Right ventricle myocardium superior (tissue), 1 donor: ENCODE results near the gene SGPP2. TPM values are rescaled to one million over a fixed set of nuclear protein-coding genes. Genes with fewer than 3 reads are reported as not detected.
A peak's percentile ranks its signal among the peaks of the same experiment; 100 is the strongest.
"Not testable (repeated sequence)": the region's sequence is repeated elsewhere in the genome, so short reads cannot be mapped to it uniquely, and the experiment has no call there.

Source experiments
- ATAC-seq: fragments of 200-7000 bp; cut with Tn5 transposase; one replicate; pipeline ENCODE4 v1.9.1; 2020; ENCODE audit warnings: mild to moderate bottlenecking; ENCODE audit not compliant: poor library complexity
- DNase-seq: peaks from one replicate; pipeline ENCODE4 v3.0.0-alpha.2; 2020
- intact Hi-C: fragments of 100-400 bp; cut with DNase I; formaldehyde crosslinking; loops from one replicate; pipeline ENCODE4 v1.11.2; 2022
- total RNA-seq: library from RNA; stranded (reverse); fragmentation: NEBNext Ultra II Directional; extraction: Animal tissue kit (Norgen Biotek cat#: 25700); gene quantifications from one replicate; pipeline ENCODE4 v1.2.1, GENCODE V29; 2021
- donor health status: DM: no; HTN: yes; CAD: no; lungs with severe emphysema.

SGPP2 gene
- total RNA-seq, 1 donor from 2014 or later: 15.3 TPM

DNA sequence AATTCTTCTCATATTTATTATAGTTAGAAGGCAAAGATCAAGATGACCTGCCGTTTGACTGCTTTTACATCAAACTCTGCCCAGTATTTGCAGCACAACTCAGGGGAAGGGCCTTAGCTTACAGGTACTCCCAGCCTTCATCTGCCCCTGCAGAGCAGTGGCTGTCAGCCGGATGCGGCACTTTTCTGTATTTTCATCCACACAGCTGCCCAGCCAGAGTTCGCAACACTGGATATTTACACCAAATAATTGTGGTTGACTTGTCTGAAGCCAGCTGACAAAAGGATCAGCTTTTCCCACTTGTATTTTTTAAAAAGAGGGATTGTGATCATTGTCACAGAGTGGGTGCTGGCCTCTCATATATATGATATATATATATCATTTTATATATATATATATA, 136.8 kb downstream of the SGPP2 start:
- intact Hi-C loops: loop anchor here (5.0 kb wide), 1 partner anchor 244 kb away; no protein-coding TSS in a partner anchor
- no peak for ATAC-seq
- DNase-seq: no peak

DNA sequence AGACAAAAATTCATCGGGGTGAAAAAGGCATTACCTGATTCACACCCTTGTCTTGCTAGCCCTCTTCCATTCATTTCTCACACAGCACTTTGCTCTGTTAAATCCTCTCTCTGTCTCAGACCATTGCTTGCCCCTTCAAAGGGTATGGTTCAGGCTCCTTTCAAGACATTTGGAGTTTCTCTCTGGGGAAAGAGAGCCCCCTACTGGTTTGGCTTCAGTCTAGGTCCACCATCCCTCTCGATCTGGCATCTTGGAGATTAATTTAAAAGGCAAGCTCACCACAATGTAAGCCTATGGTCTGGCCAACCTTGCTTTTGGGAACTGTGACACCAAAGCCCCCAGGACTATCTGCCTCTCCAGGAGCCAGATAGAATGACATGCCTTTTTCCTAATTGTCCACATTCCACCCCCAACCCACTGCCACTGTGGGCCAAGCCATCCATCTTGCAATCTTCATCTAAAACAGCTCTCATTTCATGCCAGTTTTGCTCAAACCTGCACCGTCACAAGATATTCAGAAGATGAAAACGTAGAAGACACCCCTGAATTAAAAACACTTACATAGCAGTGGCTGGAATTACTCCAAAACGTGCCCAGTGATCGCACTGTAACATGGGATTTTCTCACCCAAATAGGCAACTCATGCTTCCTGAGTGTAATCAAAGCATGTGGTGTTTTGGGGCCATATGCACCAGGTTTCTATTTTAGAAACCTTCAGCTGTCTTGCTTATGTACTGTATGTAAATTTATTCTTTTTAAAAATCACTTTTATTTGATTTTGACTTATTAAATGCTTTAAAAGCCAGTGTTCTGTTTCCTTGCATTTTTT, 137.7 kb downstream of the SGPP2 start:
- intact Hi-C loops: loop anchor here (5.0 kb wide), 1 partner anchor 245 kb away; no protein-coding TSS in a partner anchor
- ATAC-seq: peak; percentile 77

DNA sequence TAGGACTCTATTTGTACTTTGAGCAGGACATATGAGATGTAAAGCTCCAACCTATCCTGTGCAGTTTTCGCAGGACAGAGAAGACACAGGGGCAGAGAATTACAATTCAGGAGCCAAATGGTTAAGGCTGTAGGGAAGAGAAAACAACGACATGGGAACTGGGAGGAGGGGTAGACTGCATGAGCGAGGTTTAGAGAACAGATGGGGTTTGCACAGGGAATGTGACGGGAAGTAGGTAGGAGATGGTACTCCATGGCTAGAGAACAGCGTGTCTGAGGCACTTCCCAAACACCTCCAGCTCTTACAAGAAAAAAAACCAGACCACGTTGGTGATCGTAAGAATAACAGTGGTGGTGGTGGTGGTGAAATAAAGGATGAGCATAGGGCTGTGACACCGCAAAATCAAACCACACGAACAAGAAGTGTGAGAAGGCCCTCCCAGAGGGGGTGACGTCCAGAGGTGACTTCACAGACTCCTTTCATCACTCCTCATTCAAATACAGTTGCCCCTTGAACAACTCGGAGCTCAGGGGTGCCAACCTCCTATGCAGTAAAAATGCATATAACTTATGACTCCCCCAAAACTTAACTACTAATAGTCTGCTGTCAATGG, 138.9 kb downstream of the SGPP2 start:
- intact Hi-C loops: loop anchor here (5.0 kb wide), 1 partner anchor 246 kb away; no protein-coding TSS in a partner anchor
- ATAC-seq (no peak), DNase-seq (no peak)

More for the DNA sequence above, 137.7 kb downstream of the SGPP2 start:
- no peak for DNase-seq

DNA sequence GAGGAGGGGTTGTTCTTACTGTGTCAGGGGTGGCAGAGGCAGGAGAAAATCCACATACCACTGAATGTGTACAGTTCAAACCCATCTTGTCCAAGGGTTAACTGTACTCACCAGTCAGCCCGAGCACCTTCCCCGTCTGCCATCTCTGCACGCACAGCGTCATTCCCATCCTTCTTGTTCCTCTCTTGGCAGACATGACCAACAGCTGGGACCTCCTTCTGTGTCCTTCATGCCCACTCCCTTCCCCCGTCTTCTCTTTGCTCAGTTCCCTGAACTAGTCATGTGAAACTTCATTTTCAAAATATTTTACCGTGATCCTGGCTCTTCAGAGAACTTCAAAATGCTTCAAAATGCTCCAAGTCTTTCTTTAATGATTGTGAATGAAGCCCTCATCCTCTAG, 139.6 kb downstream of the SGPP2 start:
- no peak for ATAC-seq
- intact Hi-C loops: loop anchor here (5.0 kb wide), 1 partner anchor 247 kb away; no protein-coding TSS in a partner anchor

DNA sequence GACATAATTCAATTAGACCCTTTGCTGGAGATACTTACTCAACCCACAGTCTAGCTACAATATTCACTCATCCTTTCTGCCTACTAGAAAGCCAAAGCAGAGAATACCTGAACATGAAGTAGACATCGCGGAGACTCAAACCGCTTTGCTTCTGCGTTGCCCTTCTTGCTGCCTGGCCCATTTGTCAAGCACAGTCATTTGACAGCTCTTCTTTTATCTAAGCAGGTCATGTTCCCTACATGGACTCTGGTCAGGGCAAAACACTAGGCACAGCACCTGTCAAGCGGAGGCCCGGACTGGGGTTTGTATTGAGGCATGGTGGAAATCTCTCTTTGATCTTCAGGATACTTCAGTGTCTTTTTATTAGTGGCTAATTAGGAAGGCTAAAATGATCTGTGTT, 141.9 kb downstream of the SGPP2 start:
- ATAC-seq: peak; percentile 49
- DNase-seq: no peak
- intact Hi-C loops: no loop called here

More for the DNA sequence above, 139.6 kb downstream of the SGPP2 start:
- no peak for DNase-seq

DNA sequence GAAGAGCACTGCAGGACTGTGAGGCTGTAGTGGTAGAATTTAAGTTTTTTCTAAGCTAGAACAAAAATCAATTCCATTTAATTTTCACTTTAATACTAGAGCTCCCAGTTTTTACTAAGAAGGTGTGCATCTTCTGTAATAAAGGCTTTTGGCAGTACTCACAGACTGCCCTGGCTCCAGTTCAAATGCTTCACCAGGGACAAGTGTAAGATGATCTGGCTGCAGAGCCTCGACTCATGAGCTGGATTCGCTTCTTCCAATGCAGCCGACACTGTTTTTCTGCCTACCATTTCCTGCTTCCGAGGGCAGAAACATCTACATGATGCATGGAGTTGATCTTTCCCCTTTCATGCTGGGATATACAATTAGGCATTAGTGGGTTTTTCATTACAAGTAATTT, 144.5 kb downstream of the SGPP2 start:
- peak; percentile 67 for ATAC-seq
- DNase-seq: no peak
- intact Hi-C loops: no loop called here

DNA sequence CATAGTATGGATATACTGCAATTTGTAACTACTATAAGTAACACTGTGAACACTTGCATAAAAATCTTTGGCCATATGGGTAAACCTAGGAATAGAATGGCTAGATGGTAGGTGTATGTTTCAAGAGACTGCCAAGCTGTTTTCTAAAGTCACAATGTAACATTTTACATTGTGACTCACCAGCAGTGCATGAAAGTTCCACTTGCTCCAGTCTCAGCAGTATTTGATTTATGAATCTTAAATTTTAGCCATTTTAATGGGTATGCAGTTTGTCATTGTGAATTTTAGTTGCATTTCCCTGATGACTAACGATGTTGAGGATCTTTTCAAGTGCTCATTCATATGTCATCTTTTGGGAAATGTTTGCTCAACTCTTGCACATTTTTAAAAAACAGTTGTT, 145.5 kb downstream of the SGPP2 start:
- intact Hi-C loops: no loop called here
- DNase-seq: no peak
- ATAC-seq: no peak

DNA sequence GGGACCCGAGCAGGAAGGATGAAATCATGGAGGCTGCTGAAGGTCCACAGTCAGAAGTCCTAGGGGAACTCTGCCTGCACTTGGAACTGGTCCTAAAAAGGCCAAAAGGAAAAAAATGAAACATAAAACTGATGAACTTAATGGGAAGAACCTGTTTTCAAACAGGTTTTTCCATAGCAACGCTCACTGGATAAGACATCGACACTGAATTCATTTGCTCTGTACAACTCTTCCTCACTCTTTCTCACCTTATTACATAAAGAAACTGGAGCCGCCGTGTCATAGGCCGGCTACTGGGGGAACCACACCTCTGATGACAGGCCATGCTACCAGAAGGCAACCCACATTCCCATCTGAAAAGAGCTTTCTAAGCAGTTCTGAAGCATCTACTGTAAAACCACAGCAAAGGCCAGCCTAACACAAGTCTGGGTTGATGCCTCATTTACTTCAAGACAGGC, 147.9 kb downstream of the SGPP2 start:
- DNase-seq: no peak
- peak; percentile 16 for ATAC-seq
- intact Hi-C loops: no loop called here

DNA sequence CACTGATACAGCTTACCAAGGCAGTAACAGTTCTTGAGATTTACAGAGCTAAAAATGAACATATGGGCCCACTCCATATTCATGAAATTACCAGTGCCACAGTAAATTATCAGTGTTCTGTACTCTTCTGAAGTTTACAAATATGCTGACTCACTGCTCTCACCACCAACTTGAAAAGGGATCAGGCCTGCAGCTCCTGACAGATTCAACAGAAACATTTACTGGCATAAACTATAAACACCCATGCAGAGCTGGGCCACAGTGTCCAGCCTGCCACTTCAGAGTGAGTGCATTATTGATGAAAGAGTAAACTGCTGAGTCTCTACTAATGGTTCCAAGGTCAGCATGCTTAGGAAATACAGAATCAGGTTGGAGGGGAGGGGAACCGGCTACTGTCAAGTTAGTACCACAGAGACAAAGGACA, 148.4 kb downstream of the SGPP2 start:
- ATAC-seq: peak; percentile 89
- intact Hi-C loops: no loop called here
- DNase-seq: no peak

DNA sequence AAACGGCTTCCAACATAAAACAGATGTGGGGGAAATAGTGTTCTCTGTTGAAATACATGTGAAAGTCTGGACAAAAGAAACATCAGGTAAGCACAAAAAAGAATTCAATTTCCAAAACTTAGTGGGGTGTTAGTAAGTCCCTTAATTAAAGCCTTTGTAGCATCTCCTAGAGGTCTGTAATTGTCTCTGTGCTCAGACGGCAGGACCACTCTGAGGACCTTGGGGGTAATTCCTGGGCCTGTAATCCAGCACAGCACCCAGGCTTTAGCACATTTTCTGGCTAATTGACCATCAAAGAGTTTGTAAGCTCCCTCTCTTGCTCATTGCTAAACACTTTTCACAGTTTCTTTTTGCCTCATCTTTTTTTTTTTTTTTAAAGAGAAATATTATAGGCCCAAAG, 151.3 kb downstream of the SGPP2 start:
- no peak for DNase-seq
- intact Hi-C loops: no loop called here

DNA sequence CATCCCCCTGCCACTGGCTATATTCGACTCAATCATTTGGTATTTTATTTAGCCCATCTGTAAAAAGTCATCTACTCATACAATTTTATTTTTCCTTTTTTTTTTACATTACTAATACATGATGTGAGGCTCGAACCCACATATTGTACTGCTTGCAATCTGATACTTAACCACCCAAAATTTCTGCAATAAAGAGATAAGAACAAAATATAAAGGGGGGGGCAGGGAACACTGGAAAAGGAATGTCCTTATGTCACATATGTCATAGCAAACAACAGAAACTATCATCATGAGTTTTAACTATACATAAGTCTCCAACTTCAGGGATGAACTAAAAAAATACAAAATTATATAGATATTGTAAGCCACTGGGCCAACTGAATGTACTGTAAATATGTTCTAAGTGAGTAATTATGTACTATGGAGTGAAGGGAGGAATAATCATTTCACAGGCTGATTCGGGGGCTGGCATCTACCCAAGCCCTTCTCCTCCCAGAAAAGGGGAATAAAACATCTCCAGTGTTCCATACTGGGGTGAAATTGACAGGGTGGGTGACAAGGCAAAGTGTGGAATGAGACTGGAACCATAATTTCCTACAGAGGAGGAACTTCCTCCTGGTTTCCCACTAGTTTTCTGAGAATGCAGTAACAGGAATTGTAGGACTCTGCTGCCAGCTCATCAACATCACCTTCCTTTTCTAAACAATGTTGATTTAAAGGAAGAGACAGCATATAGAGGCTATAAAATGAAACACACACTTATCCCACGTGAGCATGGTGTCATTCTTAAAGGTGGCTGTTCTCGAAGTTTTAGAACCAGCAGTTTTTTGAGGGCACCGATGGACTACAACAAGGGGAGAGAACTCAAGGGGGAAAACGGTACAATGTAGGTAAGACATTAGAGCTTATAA, 152.1 kb downstream of the SGPP2 start:
- ATAC-seq: no peak
- intact Hi-C loops: no loop called here
- DNase-seq: no peak

More for the DNA sequence above, 151.3 kb downstream of the SGPP2 start:
- no peak for ATAC-seq

DNA sequence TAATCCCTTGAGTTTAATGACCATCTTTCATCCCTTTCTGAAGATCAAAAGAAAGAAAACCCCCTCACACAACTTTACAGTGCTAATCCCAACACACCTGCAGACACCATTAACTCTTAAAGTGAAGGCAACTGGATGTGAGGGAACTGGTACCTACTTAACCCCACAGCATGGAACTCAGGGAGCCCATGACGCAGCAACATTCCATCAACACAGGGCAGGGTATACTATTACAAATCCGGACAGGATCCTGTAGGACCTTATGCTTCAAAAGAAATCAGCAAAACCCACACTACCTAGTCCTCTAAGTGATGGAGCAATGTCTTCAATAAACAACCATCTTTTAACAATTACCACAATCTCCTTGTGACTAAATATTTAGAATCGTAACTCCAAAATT, 153.0 kb downstream of the SGPP2 start:
- no peak for ATAC-seq
- intact Hi-C loops: no loop called here

DNA sequence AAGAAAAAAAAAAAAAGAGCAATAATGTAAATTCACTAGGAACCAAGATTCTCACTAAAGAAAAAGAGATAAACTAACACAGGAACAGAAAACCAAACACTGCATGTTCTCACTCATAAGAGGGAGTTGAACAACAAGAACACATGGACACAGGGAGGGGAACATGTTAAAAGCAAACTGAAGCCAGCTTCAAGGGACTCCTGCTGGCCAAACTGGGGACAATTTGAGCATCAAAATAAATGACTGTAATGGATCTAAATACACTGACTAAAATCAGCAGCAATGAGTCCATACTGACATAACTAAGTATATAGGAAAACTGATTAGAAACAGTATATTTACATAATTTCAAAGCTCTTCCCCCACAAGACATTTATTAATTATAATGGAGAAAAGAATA, 158.6 kb downstream of the SGPP2 start:
- ATAC-seq: no peak

More for the DNA sequence above, 153.0 kb downstream of the SGPP2 start:
- DNase-seq: no peak

DNA sequence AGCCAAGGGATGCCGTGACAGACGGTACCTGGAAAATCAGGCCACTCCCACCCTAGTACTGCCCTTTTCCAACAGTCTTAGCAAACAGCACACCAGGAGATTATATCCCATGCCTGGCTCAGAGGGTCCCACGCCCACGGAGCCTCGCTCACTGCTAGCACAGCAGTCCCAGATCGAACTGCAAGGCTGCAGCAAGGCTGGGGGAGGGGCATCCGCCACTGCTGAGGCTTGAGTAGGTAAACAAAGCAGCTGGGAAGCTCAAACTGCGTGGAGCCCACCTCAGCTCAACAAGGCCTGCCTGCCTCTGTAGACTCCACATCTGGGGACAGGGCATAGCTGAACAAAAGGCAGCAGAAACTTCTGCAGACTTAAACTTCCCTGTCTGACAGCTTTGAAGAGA, 160.2 kb downstream of the SGPP2 start:
- ATAC-seq, DNase-seq, intact Hi-C loops: not testable (repeated sequence)

More for the DNA sequence above, 158.6 kb downstream of the SGPP2 start:
- intact Hi-C loops: no loop called here
- no peak for DNase-seq

DNA sequence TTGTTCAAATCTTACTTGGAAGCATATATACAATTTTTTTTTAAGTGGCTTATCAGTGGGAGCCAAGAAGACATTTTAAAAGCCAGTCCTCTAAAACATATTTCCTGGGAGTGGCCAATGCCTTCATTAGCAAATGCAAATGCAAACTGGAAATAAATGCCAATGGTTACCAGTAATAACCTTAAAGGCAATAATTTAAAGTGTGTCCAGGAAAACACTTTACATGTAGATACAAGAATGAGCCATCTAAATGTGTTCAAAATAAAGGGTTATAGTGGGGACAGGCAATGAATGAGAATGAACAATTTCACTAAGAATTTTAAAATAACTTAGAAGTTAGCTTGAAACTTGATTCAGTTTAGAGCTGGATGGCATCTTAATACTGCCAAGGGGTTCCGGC, 167.3 kb downstream of the SGPP2 start:
- intact Hi-C loops: no loop called here
- DNase-seq: no peak
- ATAC-seq: no peak

DNA sequence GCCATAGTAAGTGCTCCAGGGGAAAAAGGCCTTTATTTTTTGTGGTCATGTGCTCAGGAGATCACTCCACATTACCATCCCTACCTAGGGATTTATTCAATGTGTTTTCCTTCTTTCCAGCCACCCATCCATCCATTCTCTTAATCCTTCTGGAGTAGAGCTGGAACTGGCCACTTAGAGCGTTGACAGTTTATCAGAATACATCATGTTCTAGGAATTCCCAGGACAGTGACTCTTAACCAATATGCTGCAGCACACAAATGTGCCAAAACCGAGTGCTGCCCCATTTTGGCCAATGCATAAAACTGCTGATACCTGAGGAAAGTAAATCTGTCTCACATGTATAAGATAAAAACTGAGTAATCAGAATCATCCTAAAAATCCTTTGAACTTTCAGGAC, 167.8 kb downstream of the SGPP2 start:
- intact Hi-C loops: no loop called here
- no peak for DNase-seq
- peak; percentile 79 for ATAC-seq

DNA sequence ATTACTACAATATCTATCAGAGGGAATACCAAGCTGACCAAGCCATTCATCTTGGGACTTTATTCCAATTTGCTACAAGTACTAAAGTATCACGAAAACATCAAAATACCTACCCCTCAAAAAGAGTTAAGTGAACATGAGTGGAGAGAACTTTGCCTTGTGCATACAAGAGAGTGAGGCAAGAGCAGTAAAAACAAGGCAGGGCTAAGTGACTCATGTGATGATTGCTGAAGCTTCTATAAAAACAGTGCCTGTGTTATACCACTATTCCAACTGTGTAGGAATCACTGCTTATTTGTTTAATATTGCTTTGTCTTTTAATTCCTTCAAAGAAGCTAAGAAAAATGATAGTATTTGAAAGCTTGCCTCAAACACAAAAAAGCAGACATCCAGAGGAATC, 170.3 kb downstream of the SGPP2 start:
- peak; percentile 49 for ATAC-seq
- no peak for DNase-seq
- intact Hi-C loops: no loop called here

DNA sequence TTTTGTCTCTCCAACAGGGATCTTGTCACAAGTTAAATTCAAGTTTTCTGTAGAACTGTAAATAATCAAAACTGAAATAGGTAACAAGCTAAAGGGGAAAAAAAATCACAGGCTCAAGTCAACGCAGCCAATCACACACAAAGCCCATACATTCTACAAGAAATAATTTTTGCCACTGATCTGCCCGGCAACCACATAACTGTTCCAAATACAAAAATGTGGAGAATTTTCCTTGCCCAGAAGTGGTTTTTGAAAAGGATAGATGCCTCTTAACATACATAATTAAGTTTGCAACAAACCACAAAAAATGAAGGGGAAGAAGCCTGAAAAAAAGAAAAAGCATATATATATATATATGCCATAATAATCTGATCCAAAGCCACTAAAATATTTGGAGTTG, 171.2 kb downstream of the SGPP2 start:
- DNase-seq: no peak
- no peak for ATAC-seq
- intact Hi-C loops: no loop called here

DNA sequence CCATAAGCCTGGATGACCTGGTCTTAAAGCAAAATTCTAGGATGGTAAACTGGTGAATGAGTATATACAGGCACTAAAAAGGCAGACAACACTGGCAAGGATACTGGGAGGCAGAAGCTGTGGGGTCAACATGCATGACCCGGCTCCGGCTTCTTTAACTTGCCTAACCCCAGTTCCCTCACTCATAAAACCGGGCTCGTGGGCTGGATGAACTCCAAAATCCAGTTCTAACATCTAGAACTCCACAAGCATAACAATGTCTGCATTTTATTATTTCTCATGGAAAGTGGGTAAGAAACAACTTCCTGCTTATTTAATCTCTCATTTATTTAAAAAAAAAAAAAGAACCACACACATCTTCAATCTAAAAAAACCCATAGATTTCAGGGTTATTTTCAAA, 174.3 kb downstream of the SGPP2 start:
- ATAC-seq (no peak), DNase-seq (no peak)
- intact Hi-C loops: no loop called here
